T-helper 2 cell treated with Interferon-gamma antibody and Interleukin-4, amounts not matched to agents 100 ng/mL and 5 ng/mL, for 36 hours (primary cell): Measurements from ENCODE around the gene ASB2. TPM values are rescaled to one million over a fixed set of nuclear protein-coding genes. Genes with fewer than 3 reads are reported as not detected.

Experiments
- intact Hi-C: fragments of 100-400 bp; cut with micrococcal nuclease; formaldehyde crosslinking; loops from one replicate; pipeline ENCODE4 v1.15.1; 2023
- total RNA-seq: library from RNA; stranded (reverse); gene quantifications from 2 replicates; pipeline ENCODE4 v1.2.3, GENCODE V29; 2022

ASB2 gene
- total RNA-seq, 1 donor from 2014 or later = 55.8 TPM

DNA sequence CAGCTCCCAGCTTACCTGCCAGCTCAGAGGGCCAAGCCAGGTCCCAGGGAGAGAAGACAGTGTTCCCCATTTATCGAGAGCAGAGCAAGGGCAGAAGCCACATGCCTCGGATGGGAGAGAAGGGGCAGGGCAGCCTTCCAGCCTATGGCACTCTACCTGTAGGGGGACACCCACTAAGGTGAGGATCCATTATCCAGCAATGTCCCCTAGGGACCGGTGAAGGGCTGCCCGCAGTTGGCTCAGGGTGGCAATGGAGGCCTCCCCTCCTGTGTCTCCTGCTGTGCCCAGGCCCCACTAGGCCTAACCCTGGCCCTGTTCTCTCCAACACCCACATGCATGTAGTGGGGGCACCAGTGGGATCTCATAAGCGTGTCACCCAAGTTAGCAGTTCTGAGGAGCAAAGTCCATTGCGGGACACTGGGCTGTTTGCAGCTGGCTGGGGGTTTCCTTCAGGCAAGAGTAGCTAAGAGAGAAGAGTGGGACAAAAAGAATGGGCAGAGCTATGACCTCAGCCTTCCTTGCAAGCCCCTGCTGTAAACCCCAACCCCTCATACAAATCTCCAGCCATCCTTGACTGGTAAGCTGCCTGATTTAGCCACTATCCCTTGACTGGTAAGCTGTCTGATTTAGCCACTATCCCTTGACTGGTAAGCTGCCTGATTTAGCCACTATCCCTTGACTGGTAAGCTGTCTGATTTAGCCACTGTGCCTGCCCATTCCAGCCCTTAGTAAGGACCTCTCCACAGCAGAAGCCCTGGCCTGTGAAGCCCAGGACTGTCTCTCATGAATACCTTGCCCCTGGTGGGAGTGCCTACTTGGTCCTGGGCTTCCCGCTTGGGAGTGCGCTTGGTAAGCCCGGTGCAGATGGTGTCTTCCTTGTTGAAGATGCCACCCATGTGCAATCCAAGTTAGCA is 5.2 kb upstream of the ASB2 start:
- intact Hi-C loops = no loop called here

DNA sequence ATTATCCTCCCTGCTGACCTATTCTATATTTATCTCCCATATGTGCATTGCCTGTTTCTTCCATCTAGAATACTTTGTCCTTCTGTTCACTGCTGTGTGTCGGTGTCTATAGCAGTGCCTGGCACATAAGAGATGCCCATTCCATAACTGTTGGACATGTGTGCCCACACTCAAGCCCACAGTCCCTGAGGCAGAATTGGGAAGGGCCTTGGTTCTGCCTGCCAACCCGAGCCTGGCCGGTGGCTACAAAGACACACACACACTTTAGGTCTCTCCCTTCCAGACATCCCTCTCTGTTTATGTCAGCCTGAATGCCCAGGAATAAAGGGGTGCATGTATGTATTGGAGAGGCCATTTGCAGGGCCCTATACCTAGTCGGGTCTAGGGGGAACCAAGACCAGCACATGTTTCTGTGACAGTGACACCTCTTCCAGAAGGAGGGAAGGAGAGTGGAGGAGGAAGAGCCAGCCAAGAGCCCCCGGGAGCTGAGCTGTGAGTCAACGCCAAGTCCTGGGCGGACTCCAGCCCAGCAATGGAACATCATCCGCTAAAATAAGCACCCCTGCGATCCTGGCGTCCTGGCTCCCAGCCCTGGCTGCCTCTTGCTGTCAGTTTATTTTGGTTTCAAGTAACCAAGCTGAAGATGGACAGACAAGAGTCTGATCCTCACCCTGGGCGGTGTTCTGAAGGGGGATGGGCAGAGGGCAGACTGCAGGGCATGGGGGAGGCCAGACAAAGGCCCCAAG is 4.3 kb upstream of the ASB2 start:
- intact Hi-C loops = no loop called here

DNA sequence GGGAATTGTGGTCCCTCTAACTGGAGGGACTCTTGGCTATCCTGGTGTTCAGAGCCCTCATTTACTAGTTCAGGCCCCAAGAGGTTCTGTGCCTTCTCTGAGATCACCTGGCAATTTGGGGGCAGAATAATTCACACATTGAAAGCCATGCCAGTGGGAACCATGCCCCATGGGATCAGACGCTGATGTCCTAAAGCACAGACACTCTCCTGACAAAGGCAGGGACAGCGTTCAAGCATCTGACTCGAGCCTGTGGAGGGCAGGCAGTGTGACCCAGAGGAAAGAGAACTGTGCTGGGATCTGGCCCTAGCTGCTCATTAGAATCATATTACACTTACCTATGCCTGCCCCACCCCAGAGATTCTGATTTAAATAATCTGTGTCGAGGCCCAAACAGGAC is 2.4 kb upstream of the ASB2 start:
- intact Hi-C loops = loop anchor here (1.0 to 5.0 kb wide), 5 partner anchors 15 to 1539 kb away; partner anchors contain the start of gene SYNE3

DNA sequence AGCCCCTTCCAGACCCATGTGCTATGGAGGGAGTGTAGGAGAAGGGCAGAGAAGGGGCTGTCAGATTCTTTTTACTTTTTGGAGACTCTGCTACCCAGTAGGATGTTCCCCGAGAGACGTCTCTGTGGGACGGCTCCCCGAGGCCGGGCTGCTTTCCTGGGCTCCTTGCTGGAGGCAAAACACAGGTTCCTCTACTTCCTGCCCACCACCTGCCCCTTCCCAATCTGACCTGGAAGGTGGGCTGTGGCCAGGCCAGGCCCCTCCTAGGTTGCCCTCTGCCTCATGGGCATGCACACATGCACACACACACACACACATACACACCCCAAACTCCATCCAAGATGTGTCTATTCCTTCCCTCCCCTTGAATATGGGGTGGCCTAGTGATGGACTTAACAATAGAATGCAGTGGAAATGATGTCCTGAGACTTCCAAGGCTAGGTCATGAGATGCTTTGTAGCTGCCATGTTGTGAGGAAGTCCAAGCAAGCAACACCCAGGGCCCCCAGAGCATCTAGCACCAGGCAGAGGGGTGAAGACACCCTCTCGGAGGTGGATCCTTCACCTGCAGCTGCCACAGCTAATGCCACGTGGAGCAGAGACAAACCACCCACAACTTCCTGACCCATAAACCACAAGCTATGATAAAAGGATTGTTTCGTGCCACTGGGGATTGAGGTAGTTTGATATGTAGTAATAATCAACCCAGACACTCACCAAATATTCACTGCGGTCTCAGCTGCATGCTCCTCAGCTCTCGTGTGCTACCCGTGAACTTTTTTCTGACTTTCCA is 1.6 kb upstream of the ASB2 start:
- intact Hi-C loops = loop anchor here (1.0 to 5.0 kb wide), 5 partner anchors 15 to 1539 kb away; partner anchors contain the start of gene SYNE3

DNA sequence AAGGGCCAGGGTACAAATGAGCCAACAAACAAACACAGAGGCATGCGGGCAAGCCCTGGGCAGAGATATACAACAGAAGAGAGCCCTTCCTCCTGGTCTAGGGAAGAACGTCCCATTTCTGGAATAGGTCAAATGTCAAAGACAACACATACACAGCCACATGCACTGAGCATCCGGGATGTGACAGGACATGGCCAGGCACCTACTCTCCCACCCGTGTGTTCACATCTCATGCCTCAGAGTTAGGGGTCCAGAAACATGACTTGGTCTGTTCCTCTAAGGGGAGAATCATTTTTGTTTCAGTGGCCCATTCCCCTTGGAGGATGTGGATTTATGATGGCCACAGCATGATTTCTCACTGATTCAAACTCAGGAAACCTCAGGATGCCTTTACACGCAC is 801 bp upstream of the ASB2 start:
- intact Hi-C loops = loop anchor here (5.0 kb wide), 1 partner anchor 1540 kb away; the partner anchor contains the start of gene SYNE3

DNA sequence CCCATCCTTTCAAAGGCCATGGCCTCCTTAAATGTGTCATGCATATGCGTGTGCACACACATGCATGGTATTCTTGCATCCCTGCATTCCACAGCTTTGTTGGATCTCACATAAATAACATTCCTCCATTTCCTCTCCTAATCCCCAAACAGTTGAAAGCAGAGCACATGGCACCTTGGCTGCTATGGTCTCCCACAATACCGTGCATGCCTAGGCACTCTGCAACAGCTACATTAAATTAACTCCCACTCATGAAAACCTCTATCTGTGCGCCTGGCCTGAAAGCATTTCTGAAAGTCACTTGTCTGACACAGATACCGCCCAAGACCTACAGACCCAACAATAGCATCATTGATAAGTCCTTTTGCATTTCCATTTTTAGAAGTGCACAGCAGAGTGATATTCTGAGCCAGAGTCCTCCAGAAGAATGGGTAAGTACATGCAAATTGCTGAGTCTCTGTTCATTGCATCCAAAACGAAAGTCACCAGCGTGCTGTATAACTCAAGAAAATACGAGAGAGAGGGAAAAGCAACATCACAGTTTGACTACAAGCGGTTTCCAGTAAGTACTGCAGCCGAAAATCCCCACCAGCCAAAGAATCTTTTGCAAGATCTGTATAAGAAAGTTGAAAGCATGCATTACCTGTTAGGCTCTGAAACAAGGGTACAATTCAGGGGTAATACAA is 436 bp downstream of the ASB2 start:
- intact Hi-C loops = loop anchor here (5.0 kb wide), 1 partner anchor 1541 kb away; the partner anchor contains the start of gene SYNE3

DNA sequence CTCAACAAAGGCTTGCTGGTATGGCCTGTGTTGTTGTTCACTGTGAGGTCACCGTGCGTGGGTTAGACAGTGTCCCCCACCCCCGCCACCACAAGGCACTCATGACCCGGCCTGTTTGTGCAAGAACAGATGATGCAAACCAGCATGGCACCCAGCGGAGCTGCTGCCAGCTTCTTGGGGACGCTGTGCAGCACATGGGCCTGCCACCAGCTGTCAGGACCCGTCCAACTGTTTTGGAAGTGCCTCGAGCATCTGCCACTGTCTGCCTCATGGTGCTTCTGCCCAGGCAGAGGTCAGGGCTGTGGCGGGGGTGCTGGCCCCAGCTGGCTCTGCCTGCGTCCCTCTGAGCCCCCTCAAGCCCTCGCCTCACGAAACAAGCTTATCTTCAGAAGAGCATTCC is 1.5 kb downstream of the ASB2 start:
- intact Hi-C loops = loop anchor here (5.0 kb wide), 2 partner anchors 107 to 1542 kb away; partner anchors contain the start of genes DDX24, IFI27L1 and SYNE3

DNA sequence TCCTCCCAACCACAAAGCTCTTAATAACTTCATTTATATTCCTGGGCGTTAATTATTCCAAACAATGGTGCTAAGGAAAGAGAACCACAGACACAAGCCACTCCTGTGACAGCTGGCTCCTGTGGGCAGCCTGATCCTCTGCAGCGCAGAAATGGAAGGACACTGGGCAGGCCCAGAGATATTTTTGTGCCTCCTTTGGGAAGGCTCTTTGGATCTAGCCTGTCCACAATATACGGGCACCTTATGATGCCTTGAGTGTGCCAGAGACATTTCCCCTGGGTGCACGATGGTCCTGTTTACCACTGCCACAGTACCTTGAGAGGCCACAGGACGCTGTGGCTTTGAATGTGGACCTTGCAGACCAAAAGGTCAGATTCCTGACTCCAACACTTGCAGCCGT is 2.1 kb downstream of the ASB2 start:
- intact Hi-C loops = loop anchor here (5.0 kb wide), 1 partner anchor 108 kb away; the partner anchor contains the start of genes DDX24 and IFI27L1

DNA sequence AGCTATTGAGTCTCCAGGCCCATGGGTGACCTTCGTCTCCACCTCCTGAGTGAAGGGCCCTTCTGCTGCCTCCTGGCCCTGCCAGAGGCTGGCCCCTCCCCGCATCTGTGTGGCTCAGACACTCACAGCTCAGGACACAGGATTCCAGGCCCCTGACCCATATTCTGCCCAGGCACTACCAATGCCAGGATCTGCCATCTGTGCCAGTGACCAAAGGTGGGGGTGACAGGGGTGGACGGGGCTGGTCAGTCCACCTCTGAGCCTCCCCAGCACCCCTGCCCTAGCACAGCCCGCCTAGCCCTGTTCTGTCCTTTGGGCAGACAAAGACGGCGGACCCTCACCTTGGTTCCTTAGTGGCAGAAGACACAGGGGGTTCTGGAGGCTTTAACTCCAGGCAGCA is 2.8 kb downstream of the ASB2 start:
- intact Hi-C loops = loop anchor here (5.0 kb wide), 1 partner anchor 109 kb away; the partner anchor contains the start of genes DDX24 and IFI27L1

DNA sequence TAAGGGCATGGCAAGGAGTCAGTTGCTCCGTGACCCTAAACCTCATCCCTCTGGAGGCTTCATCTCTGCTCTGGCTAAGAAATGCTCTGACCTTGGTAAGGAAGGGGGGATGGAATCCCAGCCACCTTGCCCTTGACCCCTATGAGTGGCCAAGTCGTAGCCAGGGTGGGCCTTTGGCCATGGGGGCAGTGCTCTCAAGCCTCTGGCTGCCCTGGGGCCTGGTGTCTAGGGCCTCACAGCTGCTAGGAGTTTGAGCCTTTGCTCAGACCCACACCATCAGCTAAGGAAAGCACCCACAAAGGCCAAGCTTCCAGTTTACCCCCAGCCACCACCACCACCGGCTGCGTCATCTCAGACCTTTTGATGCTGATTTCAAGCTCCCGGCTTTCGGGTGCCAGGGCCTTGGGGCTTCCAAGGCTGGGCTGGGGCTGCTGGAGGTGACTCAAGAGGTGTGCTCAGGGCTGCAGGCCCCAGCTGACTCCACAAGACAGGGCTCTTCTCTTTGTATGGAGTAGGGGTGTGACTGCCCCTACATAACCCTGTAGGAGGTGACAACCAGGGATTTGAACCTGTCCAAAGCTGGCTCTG is 3.7 kb downstream of the ASB2 start:
- intact Hi-C loops = loop anchor here (5.0 kb wide), 1 partner anchor 110 kb away; the partner anchor contains the start of genes DDX24 and IFI27L1

DNA sequence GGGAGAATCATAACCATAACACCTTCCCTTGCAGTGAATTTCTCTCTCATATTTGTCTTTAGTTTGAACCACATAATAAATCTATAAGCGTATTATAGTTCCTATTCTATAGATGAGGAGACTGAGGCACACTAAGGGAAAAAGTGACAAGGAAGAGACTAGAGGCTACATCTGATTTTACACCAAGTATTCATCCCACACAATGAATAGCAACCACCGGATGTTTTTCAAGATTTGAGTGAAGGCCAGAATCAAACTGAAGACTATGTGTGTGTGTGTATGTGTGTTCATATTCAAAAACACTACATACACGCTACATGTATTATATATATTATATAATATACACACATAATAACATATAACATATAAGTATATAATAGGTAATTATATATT is 4.7 kb downstream of the ASB2 start:
- intact Hi-C loops = loop anchor here (1.0 to 5.0 kb wide), 4 partner anchors 8 to 111 kb away; partner anchors contain the start of genes DDX24 and IFI27L1

DNA sequence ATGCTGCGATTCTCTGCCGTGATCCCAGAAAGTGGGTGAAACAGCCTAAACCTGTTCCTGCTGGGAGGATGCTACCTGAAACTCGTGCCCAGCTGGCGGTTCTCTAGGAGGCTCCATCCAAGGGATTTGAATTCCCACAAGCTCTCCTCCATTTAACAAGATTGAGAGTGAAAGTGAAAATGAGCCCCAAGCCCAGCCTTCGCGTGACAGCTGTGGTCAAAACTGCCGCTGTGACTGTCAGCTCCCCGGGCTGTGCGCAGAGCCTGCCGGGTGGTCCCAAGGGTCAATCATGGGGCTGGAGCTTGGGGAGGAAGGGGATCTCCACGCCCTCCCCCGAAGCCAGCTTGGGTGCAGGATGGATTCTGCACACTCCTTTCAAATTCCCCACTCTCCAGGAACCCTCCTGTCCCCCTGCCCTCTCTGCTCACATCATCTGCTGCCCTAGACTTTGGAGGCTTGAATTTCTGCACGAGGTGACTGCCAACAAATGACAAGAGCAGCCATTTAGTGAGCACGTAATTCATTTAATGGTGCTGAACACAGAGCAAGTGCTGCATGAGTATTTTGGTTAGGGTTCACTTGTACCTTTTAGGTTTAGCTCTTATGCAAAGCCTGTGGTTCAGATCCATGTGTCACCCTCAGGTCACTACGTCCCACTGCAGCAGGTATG is 5.3 kb downstream of the ASB2 start:
- intact Hi-C loops = loop anchor here (1.0 to 5.0 kb wide), 5 partner anchors 8 to 111 kb away; partner anchors contain the start of genes DDX24 and IFI27L1

DNA sequence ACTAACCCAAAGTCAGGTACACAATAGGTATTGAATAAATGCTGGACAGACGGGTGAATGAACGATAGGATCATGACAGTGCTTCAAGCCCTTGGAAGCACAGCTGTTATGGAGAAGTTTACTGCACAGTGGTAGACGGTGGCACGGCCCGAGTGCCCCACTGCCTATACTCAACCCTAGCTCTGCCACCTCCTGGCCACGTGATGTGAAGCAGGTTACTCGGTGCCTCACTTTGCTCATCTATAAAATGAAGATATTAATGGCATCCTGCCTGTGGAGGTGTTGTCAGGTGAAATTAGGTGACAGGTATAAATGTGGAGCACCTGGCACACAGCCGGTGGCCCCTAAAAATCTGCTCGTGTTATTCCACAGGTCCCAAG is 5.8 kb downstream of the ASB2 start:
- intact Hi-C loops = loop anchor here (1.0 to 5.0 kb wide), 3 partner anchors 16 to 112 kb away; partner anchors contain the start of genes DDX24 and IFI27L1

DNA sequence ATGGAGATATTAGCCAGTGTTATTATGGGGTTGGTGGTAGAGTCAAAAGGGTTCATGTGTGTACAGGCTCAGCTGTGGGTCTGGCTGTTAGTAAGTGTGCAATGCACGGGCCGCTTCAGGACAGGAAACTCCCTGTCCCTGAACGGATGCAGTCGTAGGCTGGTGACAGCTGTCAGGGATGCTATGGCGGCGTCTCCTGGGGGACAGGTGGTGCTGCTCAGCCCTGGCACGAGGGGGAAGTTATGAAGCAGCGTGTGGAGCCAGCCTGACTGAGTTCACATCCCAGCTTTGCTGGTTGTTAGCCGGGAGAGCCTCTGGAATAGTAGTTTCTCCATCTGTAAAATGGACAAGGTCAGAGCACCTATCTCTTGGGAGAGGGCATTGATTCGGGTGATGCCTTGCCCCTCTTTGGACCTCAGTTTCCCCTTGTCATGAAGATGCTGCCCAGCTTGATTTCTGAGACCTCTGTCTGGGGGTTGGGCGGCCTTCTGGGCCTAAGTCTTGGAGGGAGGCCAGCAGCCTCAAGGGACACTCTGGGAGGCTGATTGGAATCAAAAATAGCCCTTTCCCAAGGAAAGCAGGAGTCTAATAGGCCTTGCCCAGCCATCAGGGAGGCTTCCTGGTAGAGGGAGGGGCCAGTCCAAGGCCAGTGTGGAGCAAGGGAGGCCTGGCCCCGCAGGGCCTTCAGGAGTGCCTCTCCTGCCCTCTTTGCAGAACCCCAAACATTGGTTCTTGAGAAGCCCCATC is 7.1 kb downstream of the ASB2 start:
- intact Hi-C loops = no loop called here

DNA sequence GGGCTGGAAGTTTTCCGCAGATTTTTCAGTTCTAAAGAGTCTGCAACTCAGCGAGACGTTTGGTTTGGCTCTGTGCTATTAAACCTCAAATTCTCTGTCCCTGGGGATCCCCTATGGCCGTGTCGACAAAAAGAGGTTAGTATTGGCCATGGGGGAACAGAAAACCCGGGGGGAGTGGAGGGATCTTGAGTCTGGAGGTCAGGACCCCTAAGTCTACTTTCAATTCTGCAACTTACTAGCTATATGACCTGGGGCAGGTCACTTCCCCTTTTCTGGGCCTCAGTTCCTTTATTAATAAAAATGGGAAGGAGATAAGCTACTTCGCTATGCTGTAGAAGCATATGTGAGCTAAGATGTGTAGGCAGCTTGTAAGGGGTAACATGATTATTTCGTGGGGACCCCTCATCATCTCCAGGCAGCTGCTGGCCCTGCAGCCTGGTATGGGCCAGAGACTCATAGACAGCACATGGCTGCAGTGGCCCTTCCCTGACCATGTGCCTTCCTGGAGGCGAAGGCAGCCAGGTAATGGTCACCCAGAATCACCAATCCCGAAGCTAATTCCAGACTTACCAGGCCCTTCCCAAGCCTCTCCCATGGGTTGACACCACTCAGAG is 8.6 kb downstream of the ASB2 start:
- intact Hi-C loops = no loop called here

DNA sequence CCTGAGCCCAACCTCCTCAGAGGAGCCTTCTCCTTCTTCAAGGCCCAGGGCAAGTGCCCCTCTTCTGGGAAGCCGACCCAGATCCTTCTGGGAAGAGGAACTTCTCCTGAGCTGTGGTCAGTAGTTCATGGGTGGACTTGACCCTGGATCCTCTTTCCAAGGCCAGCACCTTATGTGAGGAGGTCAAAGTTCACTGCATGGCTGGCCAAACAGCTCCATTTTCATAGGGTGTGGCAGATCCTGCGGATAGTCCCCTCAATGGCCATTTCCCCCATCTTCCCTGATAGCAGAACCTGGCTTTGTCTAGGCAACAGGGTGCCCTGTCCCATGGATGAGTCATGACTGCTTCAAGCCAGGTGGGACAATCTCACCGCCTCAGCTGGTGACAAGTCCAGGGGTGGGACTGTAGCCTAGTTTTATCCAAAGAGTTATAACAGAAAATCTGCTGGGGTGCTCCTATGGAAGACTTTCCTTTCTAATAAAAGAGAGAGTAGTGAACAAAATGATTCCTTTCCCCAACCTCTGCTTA is 10.4 kb downstream of the ASB2 start:
- intact Hi-C loops = no loop called here

DNA sequence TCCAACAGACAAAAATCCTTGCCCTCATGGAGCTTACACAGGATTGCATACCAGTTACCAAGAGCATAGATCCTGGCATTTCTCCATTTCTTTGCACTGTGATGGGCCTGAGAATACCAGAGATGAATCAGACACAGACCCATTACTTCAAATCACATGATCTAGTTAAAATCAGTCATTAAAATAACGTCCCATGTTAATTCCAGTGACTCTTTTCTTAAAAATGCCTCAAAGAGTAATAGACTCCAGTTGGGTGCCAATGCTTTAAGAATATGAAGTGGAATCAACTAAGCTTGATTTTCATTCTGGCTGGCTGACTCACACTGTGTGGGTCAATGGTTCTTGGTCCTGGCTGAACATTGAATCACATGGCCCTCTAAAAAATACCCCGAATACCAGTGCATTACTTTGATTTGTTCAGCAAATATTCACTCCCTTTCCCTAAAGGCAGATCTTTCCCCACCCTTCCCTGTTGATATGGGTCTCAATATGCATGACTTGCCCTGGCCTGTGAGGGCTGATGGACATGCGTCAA is 11.0 kb downstream of the ASB2 start:
- intact Hi-C loops = no loop called here
